MCF 10A (cell line): ENCODE results near the gene SH2D1B. TPM values are rescaled to one million over a fixed set of nuclear protein-coding genes. Genes with fewer than 3 reads are reported as not detected.

Experiments
- BruUV-seq: library from RNA; stranded (reverse); fragments of 400-500 nt; replicated peaks from 2 replicates; lab custom pipeline; 2021; lab: Mats Ljungman, UMichigan
- CTCF ChIA-PET: fragments of 300-600 bp; sonication (Branson Sonifier 250); formaldehyde crosslinking; extraction: SDS; loops from one replicate; lab custom pipeline; 2021; ENCODE audit warnings: antibody characterized with exemption, inconsistent platforms; lab: Yijun Ruan, JAX
- POLR2A ChIA-PET: fragments of 300-600, 350-650 bp; sonication (Branson Sonifier 250); formaldehyde crosslinking; extraction: SDS; loops from one replicate; lab custom pipeline; 2020; ENCODE audit warnings: antibody characterized with exemption, inconsistent platforms; lab: Yijun Ruan, JAX
- DNase-seq: peaks from one replicate; pipeline ENCODE4 v3.0.0-alpha.2; 2018; ENCODE audit not compliant: unreplicated experiment
- H3K27ac Mint-ChIP-seq: one replicate; pipeline ENCODE4 v1.8.0; 2022; ENCODE audit warnings: mild to moderate bottlenecking, low read depth, mixed read lengths; ENCODE audit not compliant: unreplicated experiment
- H3K27me3 Mint-ChIP-seq: one replicate; pipeline ENCODE4 v1.8.0; 2022; ENCODE audit warnings: mixed read lengths; ENCODE audit not compliant: insufficient read depth, unreplicated experiment
- H3K36me3 Mint-ChIP-seq: one replicate; pipeline ENCODE4 v1.8.0; 2022; ENCODE audit warnings: mild to moderate bottlenecking, moderate library complexity, mixed read lengths; ENCODE audit not compliant: insufficient read depth, unreplicated experiment
- H3K4me1 Mint-ChIP-seq: one replicate; pipeline ENCODE4 v1.8.0; 2022; ENCODE audit warnings: mixed read lengths; ENCODE audit not compliant: insufficient read depth, unreplicated experiment
- H3K4me3 Mint-ChIP-seq: one replicate; pipeline ENCODE4 v1.8.0; 2022; ENCODE audit warnings: mild to moderate bottlenecking, moderate library complexity, mixed read lengths; ENCODE audit not compliant: unreplicated experiment
- H3K9me3 Mint-ChIP-seq: one replicate; pipeline ENCODE4 v1.8.0; 2022; ENCODE audit warnings: mixed read lengths; ENCODE audit not compliant: unreplicated experiment
- CTCF ChIP-seq: fragments of 200-600 bp; IDR thresholded peaks from one replicate; pipeline ENCODE4 v1.8.0; 2022; ENCODE audit warnings: antibody characterized with exemption, mild to moderate bottlenecking; ENCODE audit not compliant: unreplicated experiment
- intact Hi-C: fragments of 100-400 bp; cut with micrococcal nuclease; formaldehyde crosslinking; loops from 2 replicates; pipeline ENCODE4 v1.14.1; 2022
- total RNA-seq: library from RNA; stranded (reverse); gene quantifications from 2 replicates; pipeline ENCODE4 v1.2.3, GENCODE V29; 2022

Gene SH2D1B
- total RNA-seq, 1 experiment from 2014 or later = not detected

GRCh38 chr1:162383091-162383490, 28.8 kb downstream of the SH2D1B start:
- no peaks in the 10 kb centered on the region for H3K27me3 Mint-ChIP-seq
- H3K9me3 Mint-ChIP-seq = no peaks in the 10 kb centered on the region
- BruUV-seq = no TSS peak
- H3K4me1 Mint-ChIP-seq = peaks cover 52% of the 10 kb centered on the region
- DNase-seq = no peak
- no peaks in the 10 kb centered on the region for H3K36me3 Mint-ChIP-seq
- H3K4me3 Mint-ChIP-seq = no peak overlapping the region
- ChIA-PET CTCF (interaction anchor here (0.6 to 4.2 kb wide), 13 partner anchors 8 to 943 kb away, joined by 3 to 72 read pairs (median 4); no protein-coding TSS in a partner anchor), POLR2A (interaction anchor here (0.7 to 3.7 kb wide), 6 partner anchors 9 to 313 kb away, joined by 3 to 77 read pairs (median 15); partner anchors contain the start of gene UAP1)
- peak overlapping the region; percentile 89 for H3K27ac Mint-ChIP-seq
- intact Hi-C loops = no loop called here
- no peak for TF ChIP-seq CTCF

- H3K27me3 Mint-ChIP-seq = no peaks in the 10 kb centered on the region
- intact Hi-C loops = loop anchor here (1.0 kb wide), 1 partner anchor 9 kb away; no protein-coding TSS in a partner anchor
- H3K36me3 Mint-ChIP-seq = no peaks in the 10 kb centered on the region
- peak; percentile 53 for DNase-seq
- H3K9me3 Mint-ChIP-seq = no peaks in the 10 kb centered on the region
- H3K4me1 Mint-ChIP-seq = peaks cover 56% of the 10 kb centered on the region
- TSS peak; percentile 78 for BruUV-seq
- H3K27ac Mint-ChIP-seq = peak overlapping the region; percentile 89
- TF ChIP-seq CTCF = no peak
- POLR2A ChIA-PET = interaction anchor here (0.6 to 3.7 kb wide), 19 partner anchors 10 to 312 kb away, joined by 3 to 77 read pairs (median 5); partner anchors contain the start of genes NOS1AP and UAP1
- H3K4me3 Mint-ChIP-seq = peak overlapping the region; percentile 26
- CTCF ChIA-PET = interaction anchor here (0.6 to 4.2 kb wide), 23 partner anchors 9 to 942 kb away, joined by 3 to 72 read pairs (median 4); no protein-coding TSS in a partner anchor
Observed at GRCh38 chr1:162381941-162382750, 29.8 kb downstream of the SH2D1B start.

- peak within 1 kb of the TSS; percentile 89 for H3K27ac Mint-ChIP-seq
Observed at GRCh38 chr1:162381383-162381782, 30.6 kb downstream of the SH2D1B start, which contains the start of gene C1orf226. Gene C1orf226 (plus strand): TSS chr1:162381728. CDS start chr1:162381902, 174 bp downstream.

More at GRCh38 chr1:162381383-162381782, 30.6 kb downstream of the SH2D1B start, which contains the start of gene C1orf226:
- Mint-ChIP-seq H3K4me3 (peak within 1 kb of the TSS; percentile 26), H3K4me1 (peaks cover 50% of the 10 kb centered on the region), H3K36me3 (no peaks in the 10 kb centered on the region), H3K27me3 (no peaks in the 10 kb centered on the region), H3K9me3 (no peaks in the 10 kb centered on the region)
- no TSS peak for BruUV-seq
- ChIA-PET POLR2A (interaction anchor here (0.6 to 3.7 kb wide), 25 partner anchors 8 to 428 kb away, joined by 3 to 77 read pairs (median 5); partner anchors contain the start of genes NOS1AP and UAP1), CTCF (interaction anchor here (0.6 to 4.3 kb wide), 22 partner anchors 9 to 648 kb away, joined by 3 to 72 read pairs (median 3); no protein-coding TSS in a partner anchor)
- intact Hi-C loops = loop anchor here (1.0 kb wide), 1 partner anchor 8 kb away; no protein-coding TSS in a partner anchor
- peak; percentile 95 for DNase-seq
- TF ChIP-seq CTCF = no peak
